ENCODE results near the gene SLC18A2.

Gene SLC18A2

GRCh38 chr10:117316701-117317100 lies 75.8 kb downstream of the SLC18A2 start:
- Histone ChIP-seq H3K4me1 (ENCODE audit: insufficient read depth, insufficient read length) (no peaks in the 10 kb centered on the region), H3K36me3 (ENCODE audit: insufficient read depth, insufficient read length, low read length) (peaks cover 9% of the 10 kb centered on the region), H3K9ac (ENCODE audit: insufficient read length, low read depth) (no peak overlapping the region), H3K4me3 (ENCODE audit: insufficient read length, low read depth) (no peak overlapping the region), H3K27me3 (ENCODE audit: insufficient read depth, insufficient read length) (no peaks in the 10 kb centered on the region), H3K9me3 (ENCODE audit: insufficient read depth, low read length) (no peaks in the 10 kb centered on the region)
- no peak for DNase-seq (ENCODE audit: low read depth, low spot score)
- TF ChIP-seq SUZ12 (IDR thresholded peaks at IDR 0.05; ENCODE audit: extremely low read depth, insufficient read depth, insufficient read length) (no peak), YY1 (IDR thresholded peaks at IDR 0.05; ENCODE audit: insufficient read depth, insufficient read length) (no peak), ZNF274 (IDR thresholded peaks at IDR 0.05; ENCODE audit: low read depth, low read length) (no peak)

DNA sequence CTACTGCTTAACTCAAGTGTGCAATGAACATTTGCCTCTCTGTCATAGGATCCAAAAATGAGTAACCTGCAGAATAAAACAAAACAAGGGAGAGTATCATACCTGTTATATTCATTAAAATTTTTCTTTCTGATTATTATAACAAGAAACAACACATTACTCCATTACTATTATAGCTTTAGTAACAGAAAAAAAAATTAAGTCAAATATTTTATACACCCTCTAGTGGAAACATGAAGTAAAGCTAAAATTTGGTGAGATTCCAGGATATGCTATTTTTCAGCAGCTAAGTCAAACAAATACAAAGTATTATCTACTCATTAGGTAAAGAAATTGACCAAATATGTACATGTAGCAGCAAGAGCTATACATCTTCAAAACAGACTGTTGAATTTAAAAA lies 78.0 kb downstream of the SLC18A2 start:
- Histone ChIP-seq H3K36me3 (ENCODE audit: insufficient read depth, insufficient read length, low read length) (peaks cover 9% of the 10 kb centered on the region), H3K4me3 (ENCODE audit: insufficient read length, low read depth) (no peak overlapping the region), H3K9me3 (ENCODE audit: insufficient read depth, low read length) (no peaks in the 10 kb centered on the region), H3K4me1 (ENCODE audit: insufficient read depth, insufficient read length) (no peaks in the 10 kb centered on the region), H3K9ac (ENCODE audit: insufficient read length, low read depth) (no peak overlapping the region), H3K27me3 (ENCODE audit: insufficient read depth, insufficient read length) (no peaks in the 10 kb centered on the region)
- no peak for DNase-seq (ENCODE audit: low read depth, low spot score)
- TF ChIP-seq ZNF274 (IDR thresholded peaks at IDR 0.05; ENCODE audit: low read depth, low read length): no peak
- no peak for TF ChIP-seq YY1 (IDR thresholded peaks at IDR 0.05; ENCODE audit: insufficient read depth, insufficient read length)
- no peak for TF ChIP-seq SUZ12 (IDR thresholded peaks at IDR 0.05; ENCODE audit: extremely low read depth, insufficient read depth, insufficient read length)

DNA sequence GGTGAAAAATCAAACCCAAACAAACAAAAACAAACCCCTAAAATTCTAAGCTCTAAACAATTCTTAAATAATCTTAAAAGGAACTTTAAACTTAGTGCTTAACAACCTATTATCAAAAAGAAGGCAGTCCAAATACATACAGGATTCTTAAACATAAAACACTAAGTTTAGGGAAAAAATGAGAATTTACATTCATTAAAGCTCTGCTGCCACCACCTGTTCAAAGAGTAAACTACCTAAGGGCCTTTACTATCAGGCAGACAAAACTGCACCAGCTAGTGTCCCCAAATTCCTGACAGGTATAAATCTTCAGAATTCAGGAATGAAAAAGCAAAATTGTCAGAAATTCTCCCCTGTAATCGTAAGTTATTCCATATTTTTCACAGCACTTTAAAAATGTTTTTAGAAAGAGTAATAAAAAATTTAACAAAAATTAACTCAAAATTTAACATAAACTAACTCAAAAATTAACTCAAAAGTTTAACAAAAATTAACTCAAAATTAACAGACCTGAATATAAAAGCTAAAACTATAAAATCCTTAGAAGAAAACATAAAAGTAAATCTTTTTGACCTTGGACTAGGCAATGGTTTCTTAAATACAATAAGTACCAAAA lies 79.2 kb downstream of the SLC18A2 start:
- H3K4me1 ChIP-seq (ENCODE audit: insufficient read depth, insufficient read length): no peaks in the 10 kb centered on the region
- DNase-seq (ENCODE audit: low read depth, low spot score): no peak
- H3K36me3 ChIP-seq (ENCODE audit: insufficient read depth, insufficient read length, low read length): peaks cover 6% of the 10 kb centered on the region
- no peak overlapping the region for H3K9ac ChIP-seq (ENCODE audit: insufficient read length, low read depth)
- H3K9me3 ChIP-seq (ENCODE audit: insufficient read depth, low read length): no peaks in the 10 kb centered on the region
- TF ChIP-seq ZNF274 (IDR thresholded peaks at IDR 0.05; ENCODE audit: low read depth, low read length) (no peak), SUZ12 (IDR thresholded peaks at IDR 0.05; ENCODE audit: extremely low read depth, insufficient read depth, insufficient read length) (no peak), YY1 (IDR thresholded peaks at IDR 0.05; ENCODE audit: insufficient read depth, insufficient read length) (no peak)
- H3K27me3 ChIP-seq (ENCODE audit: insufficient read depth, insufficient read length): no peaks in the 10 kb centered on the region
- no peak overlapping the region for H3K4me3 ChIP-seq (ENCODE audit: insufficient read length, low read depth)

DNA sequence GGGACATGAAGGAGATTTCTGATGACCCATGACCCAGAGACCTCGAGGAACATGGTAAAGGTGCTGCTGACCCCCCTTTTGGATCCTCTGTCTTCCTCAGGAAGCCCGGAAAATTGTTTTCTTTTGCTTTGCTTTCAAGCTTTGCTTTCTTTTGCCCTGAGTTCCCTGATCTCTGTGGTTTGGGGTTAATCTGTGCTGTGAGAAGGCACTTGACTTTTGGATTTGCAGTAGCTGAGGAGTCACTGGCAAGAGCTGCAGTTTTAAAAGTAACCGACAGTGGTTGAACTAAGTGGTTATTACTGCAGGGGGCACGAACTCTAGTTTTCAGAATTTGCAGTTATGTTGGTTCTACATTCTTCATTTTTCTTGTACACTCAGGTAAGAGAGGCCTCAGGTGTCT lies 81.3 kb downstream of the SLC18A2 start:
- Histone ChIP-seq H3K36me3 (ENCODE audit: insufficient read depth, insufficient read length, low read length) (peaks cover 9% of the 10 kb centered on the region), H3K4me3 (ENCODE audit: insufficient read length, low read depth) (no peak overlapping the region), H3K9ac (ENCODE audit: insufficient read length, low read depth) (no peak overlapping the region), H3K9me3 (ENCODE audit: insufficient read depth, low read length) (peaks cover 5% of the 10 kb centered on the region; the same call in 1 of the 2 replicates), H3K27me3 (ENCODE audit: insufficient read depth, insufficient read length) (no peaks in the 10 kb centered on the region), H3K4me1 (ENCODE audit: insufficient read depth, insufficient read length) (no peaks in the 10 kb centered on the region)
- DNase-seq (ENCODE audit: low read depth, low spot score): no peak
- TF ChIP-seq YY1 (IDR thresholded peaks at IDR 0.05; ENCODE audit: insufficient read depth, insufficient read length) (no peak), SUZ12 (IDR thresholded peaks at IDR 0.05; ENCODE audit: extremely low read depth, insufficient read depth, insufficient read length) (no peak)

- TF ChIP-seq YY1 (IDR thresholded peaks at IDR 0.05; ENCODE audit: insufficient read depth, insufficient read length): no peak
- TF ChIP-seq ZNF274 (IDR thresholded peaks at IDR 0.05; ENCODE audit: low read depth, low read length): no peak
- no peak for TF ChIP-seq SUZ12 (IDR thresholded peaks at IDR 0.05; ENCODE audit: extremely low read depth, insufficient read depth, insufficient read length)
- Histone ChIP-seq H3K4me3 (ENCODE audit: insufficient read length, low read depth) (no peak overlapping the region), H3K27me3 (ENCODE audit: insufficient read depth, insufficient read length) (no peaks in the 10 kb centered on the region), H3K9me3 (ENCODE audit: insufficient read depth, low read length) (peaks cover 5% of the 10 kb centered on the region; the same call in 1 of the 2 replicates), H3K4me1 (ENCODE audit: insufficient read depth, insufficient read length) (no peaks in the 10 kb centered on the region), H3K9ac (ENCODE audit: insufficient read length, low read depth) (no peak overlapping the region), H3K36me3 (ENCODE audit: insufficient read depth, insufficient read length, low read length) (peaks cover 3% of the 10 kb centered on the region)
- DNase-seq (ENCODE audit: low read depth, low spot score): no peak
Observed at GRCh38 chr10:117324367-117324766, 83.5 kb downstream of the SLC18A2 start.

GRCh38 chr10:117327262-117327661 lies 86.3 kb downstream of the SLC18A2 start:
- Histone ChIP-seq H3K9ac (ENCODE audit: insufficient read length, low read depth) (no peak overlapping the region), H3K4me1 (ENCODE audit: insufficient read depth, insufficient read length) (no peaks in the 10 kb centered on the region), H3K36me3 (ENCODE audit: insufficient read depth, insufficient read length, low read length) (peaks cover 3% of the 10 kb centered on the region), H3K9me3 (ENCODE audit: insufficient read depth, low read length) (peaks cover 5% of the 10 kb centered on the region; the same call in 1 of the 2 replicates), H3K4me3 (ENCODE audit: insufficient read length, low read depth) (no peak overlapping the region), H3K27me3 (ENCODE audit: insufficient read depth, insufficient read length) (no peaks in the 10 kb centered on the region)
- no peak for TF ChIP-seq ZNF274 (IDR thresholded peaks at IDR 0.05; ENCODE audit: low read depth, low read length)
- no peak for TF ChIP-seq YY1 (IDR thresholded peaks at IDR 0.05; ENCODE audit: insufficient read depth, insufficient read length)
- no peak for TF ChIP-seq SUZ12 (IDR thresholded peaks at IDR 0.05; ENCODE audit: extremely low read depth, insufficient read depth, insufficient read length)
- DNase-seq (ENCODE audit: low read depth, low spot score): no peak
